ENCODE results near the gene ZNF574. TPM values are rescaled to one million over a fixed set of nuclear protein-coding genes. Genes with fewer than 3 reads are reported as not detected.

The ZNF574 gene
- polyA plus RNA-seq, 1 donor (not counting 4 experiments of a cell fraction or from before 2014, with no cell fraction given) = 6.8 TPM

GRCh38 chr19:42069619-42070351, 6.2 kb upstream of the ZNF574 start, which contains the start of gene GRIK5:
Gene GRIK5 (minus strand): TSS chr19:42070206. CDS start chr19:42065770, 4,436 bp downstream.
- Histone ChIP-seq H3K4me3 (ENCODE audit: control insufficient read depth in 2 of 3, extremely low read depth in 1 of 3, insufficient read depth in 2 of 3, low read depth in 1 of 3, low read length in 3 of 3) (no peak within 1 kb of the TSS), H3K9me1 (ENCODE audit: control insufficient read depth, extremely low read depth, insufficient read depth, low read length) (no peaks in the 10 kb centered on the region), H3K9me3 (ENCODE audit: control insufficient read depth, low read depth, low read length) (no peaks in the 10 kb centered on the region), H2AFZ (ENCODE audit: control insufficient read depth, low read length) (no peak within 1 kb of the TSS), H3K27ac (ENCODE audit: control insufficient read depth, insufficient read depth, low read length) (no peak within 1 kb of the TSS), H3K36me3 (ENCODE audit: control insufficient read depth in 2 of 2, extremely low read depth in 1 of 2, insufficient read depth in 2 of 2, low read length in 2 of 2) (no peaks in the 10 kb centered on the region), H3K27me3 (ENCODE audit: control insufficient read depth, extremely low read depth, insufficient read depth, low read length) (peaks cover 27% of the 10 kb centered on the region), H3K9ac (ENCODE audit: control insufficient read depth, extremely low read depth, insufficient read depth, low read length) (no peak within 1 kb of the TSS), H3K79me2 (ENCODE audit: control insufficient read depth, insufficient read depth, low read length) (no peaks in the 10 kb centered on the region), H3K4me2 (ENCODE audit: control insufficient read depth, extremely low read depth, insufficient read depth, low read depth, low read length) (no peak within 1 kb of the TSS), H3K4me1 (ENCODE audit: control insufficient read depth, extremely low read depth, insufficient read depth, low read length) (peaks cover 5% of the 10 kb centered on the region), H4K20me1 (ENCODE audit: control insufficient read depth, extremely low read depth, insufficient read depth, low read length) (no peaks in the 10 kb centered on the region)
- dilution Hi-C loops (cut with MboI; ENCODE audit: extremely low pct_ligation_motif_present, low sequenced_read_pairs) = no loop called here
- FAIRE-seq (no peak), DNase-seq (ENCODE audit: low read depth, low spot score) (no peak)
- TF ChIP-seq EZH2 (IDR thresholded peaks at IDR 0.05; ENCODE audit: low read length) = no peak
- TF ChIP-seq CTCF (optimal IDR thresholded peaks at IDR 0.05 in 1 of 3, IDR thresholded peaks at IDR 0.05 in 1 of 3, conservative IDR thresholded peaks at IDR 0.05 in 1 of 3; ENCODE audit: extremely low read depth in 1 of 3, insufficient read depth in 2 of 3, low read length in 3 of 3) = no peak

- Histone ChIP-seq H2AFZ (ENCODE audit: control insufficient read depth, low read length) (no peak overlapping the region), H3K4me1 (ENCODE audit: control insufficient read depth, extremely low read depth, insufficient read depth, low read length) (peaks cover 10% of the 10 kb centered on the region), H3K4me2 (ENCODE audit: control insufficient read depth, extremely low read depth, insufficient read depth, low read depth, low read length) (no peak overlapping the region), H3K36me3 (ENCODE audit: control insufficient read depth in 2 of 2, extremely low read depth in 1 of 2, insufficient read depth in 2 of 2, low read length in 2 of 2) (no peaks in the 10 kb centered on the region), H4K20me1 (ENCODE audit: control insufficient read depth, extremely low read depth, insufficient read depth, low read length) (no peaks in the 10 kb centered on the region), H3K27ac (ENCODE audit: control insufficient read depth, insufficient read depth, low read length) (no peak overlapping the region), H3K27me3 (ENCODE audit: control insufficient read depth, extremely low read depth, insufficient read depth, low read length) (peaks cover 27% of the 10 kb centered on the region), H3K4me3 (ENCODE audit: control insufficient read depth in 2 of 3, extremely low read depth in 1 of 3, insufficient read depth in 2 of 3, low read depth in 1 of 3, low read length in 3 of 3) (no peak overlapping the region), H3K9ac (ENCODE audit: control insufficient read depth, extremely low read depth, insufficient read depth, low read length) (no peak overlapping the region), H3K9me3 (ENCODE audit: control insufficient read depth, low read depth, low read length) (no peaks in the 10 kb centered on the region), H3K79me2 (ENCODE audit: control insufficient read depth, insufficient read depth, low read length) (peaks cover 3% of the 10 kb centered on the region), H3K9me1 (ENCODE audit: control insufficient read depth, extremely low read depth, insufficient read depth, low read length) (no peaks in the 10 kb centered on the region)
- no peak for DNase-seq (ENCODE audit: low read depth, low spot score)
- dilution Hi-C loops (cut with MboI; ENCODE audit: extremely low pct_ligation_motif_present, low sequenced_read_pairs) = no loop called here
- FAIRE-seq = no peak
- TF ChIP-seq CTCF (optimal IDR thresholded peaks at IDR 0.05 in 1 of 3, IDR thresholded peaks at IDR 0.05 in 1 of 3, conservative IDR thresholded peaks at IDR 0.05 in 1 of 3; ENCODE audit: extremely low read depth in 1 of 3, insufficient read depth in 2 of 3, low read length in 3 of 3) (no peak), EZH2 (IDR thresholded peaks at IDR 0.05; ENCODE audit: low read length) (no peak)
Observed at GRCh38 chr19:42071247-42071646, 4.7 kb upstream of the ZNF574 start.

Data from keratinocyte (primary cell).